Gastrocnemius medialis (tissue), 4 donors: ENCODE results near the gene LUZP2.

Experiments
- CTCF ChIP-seq, 5 experiments: fragments of 450-650 bp in 3 of 5; fragments of 200-600 bp in 2 of 5; sonication (generic) in 2 of 5; IDR thresholded peaks in 4 of 5; conservative IDR thresholded peaks in 1 of 5; 1 replicate in 4 of 5; 2 replicates in 1 of 5; pipeline ENCODE4 v1.5.1; 2016 to 2019; ENCODE audit warnings: antibody characterized with exemption in 5 of 5, mild to moderate bottlenecking in 3 of 5, moderate library complexity in 3 of 5
- POLR2A ChIP-seq, 2 donors: fragments of 450-650 bp; IDR thresholded peaks; one replicate each; pipeline ENCODE4 v1.6.1; 2017; ENCODE audit warnings: antibody characterized with exemption in 2 of 2, mild to moderate bottlenecking in 2 of 2, moderate library complexity in 2 of 2

- TF ChIP-seq POLR2A (IDR thresholded peaks at IDR 0.05): no peak
- TF ChIP-seq CTCF (IDR thresholded peaks at IDR 0.05 in 4 of 5, conservative IDR thresholded peaks at IDR 0.05 in 1 of 5): no peak
Measured at GRCh38 chr11:25094085-25094802, 597.4 kb downstream of the LUZP2 start.
